B cell (primary cell): ENCODE results near the gene AXIN1.

ENCODE experiments used
- EZH2 ChIP-seq: IDR thresholded peaks from 2 replicates; pipeline ENCODE4 v1.6.1; 2012; ENCODE audit warnings: borderline replicate concordance, low read depth, mild to moderate bottlenecking, moderate library complexity, low read length; ENCODE audit not compliant: insufficient read depth, poor library complexity, severe bottlenecking
- TF ChIP-seq, protein P1 (sequence below): fragments of 200-600 bp; IDR thresholded peaks from one replicate; pipeline ENCODE4 v1.8.0; 2022; ENCODE audit warnings: antibody characterized with exemption, mild to moderate bottlenecking

DNA sequence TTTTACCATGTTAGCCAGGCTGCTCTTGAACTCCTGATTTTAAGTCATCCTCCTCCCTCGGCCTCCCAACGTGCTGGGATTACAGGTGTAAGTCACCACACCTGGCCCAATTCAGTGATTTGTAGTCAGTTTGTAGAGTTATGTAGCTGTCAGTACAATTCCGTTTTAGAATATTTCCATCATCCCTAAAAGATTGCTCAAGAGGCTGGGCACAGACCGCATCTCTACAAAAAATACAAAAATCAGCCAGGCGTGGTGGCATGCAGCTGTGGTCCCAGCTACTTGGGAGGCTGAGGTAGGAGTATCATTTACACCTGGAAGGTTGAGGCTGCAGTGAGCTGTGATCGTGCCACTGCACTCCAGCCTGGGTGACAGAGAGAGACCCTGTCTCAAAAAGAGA is 97.3 kb downstream of the AXIN1 start:
- TF ChIP-seq, protein P1, sequence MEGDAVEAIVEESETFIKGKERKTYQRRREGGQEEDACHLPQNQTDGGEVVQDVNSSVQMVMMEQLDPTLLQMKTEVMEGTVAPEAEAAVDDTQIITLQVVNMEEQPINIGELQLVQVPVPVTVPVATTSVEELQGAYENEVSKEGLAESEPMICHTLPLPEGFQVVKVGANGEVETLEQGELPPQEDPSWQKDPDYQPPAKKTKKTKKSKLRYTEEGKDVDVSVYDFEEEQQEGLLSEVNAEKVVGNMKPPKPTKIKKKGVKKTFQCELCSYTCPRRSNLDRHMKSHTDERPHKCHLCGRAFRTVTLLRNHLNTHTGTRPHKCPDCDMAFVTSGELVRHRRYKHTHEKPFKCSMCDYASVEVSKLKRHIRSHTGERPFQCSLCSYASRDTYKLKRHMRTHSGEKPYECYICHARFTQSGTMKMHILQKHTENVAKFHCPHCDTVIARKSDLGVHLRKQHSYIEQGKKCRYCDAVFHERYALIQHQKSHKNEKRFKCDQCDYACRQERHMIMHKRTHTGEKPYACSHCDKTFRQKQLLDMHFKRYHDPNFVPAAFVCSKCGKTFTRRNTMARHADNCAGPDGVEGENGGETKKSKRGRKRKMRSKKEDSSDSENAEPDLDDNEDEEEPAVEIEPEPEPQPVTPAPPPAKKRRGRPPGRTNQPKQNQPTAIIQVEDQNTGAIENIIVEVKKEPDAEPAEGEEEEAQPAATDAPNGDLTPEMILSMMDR, result no peak
- TF ChIP-seq EZH2, result no peak
